HG02884 (cell line): ENCODE results near the gene CACNB4.
"Not testable (repeated sequence)": the region's sequence is repeated elsewhere in the genome, so short reads cannot be mapped to it uniquely, and the experiment has no call there.

Experiments
- ATAC-seq: cut with Tn5 transposase; IDR thresholded peaks from one replicate; pipeline ENCODE4 v1.9.1; 2021; ENCODE audit warnings: mild to moderate bottlenecking, moderate library complexity; ENCODE audit not compliant: unreplicated experiment

CACNB4 gene

GRCh38 chr2:152024477-152024876, 74.4 kb downstream of the CACNB4 start:
- no peak for ATAC-seq

- no peak for ATAC-seq
Observed at GRCh38 chr2:152022090-152022489, 76.8 kb downstream of the CACNB4 start.

DNA sequence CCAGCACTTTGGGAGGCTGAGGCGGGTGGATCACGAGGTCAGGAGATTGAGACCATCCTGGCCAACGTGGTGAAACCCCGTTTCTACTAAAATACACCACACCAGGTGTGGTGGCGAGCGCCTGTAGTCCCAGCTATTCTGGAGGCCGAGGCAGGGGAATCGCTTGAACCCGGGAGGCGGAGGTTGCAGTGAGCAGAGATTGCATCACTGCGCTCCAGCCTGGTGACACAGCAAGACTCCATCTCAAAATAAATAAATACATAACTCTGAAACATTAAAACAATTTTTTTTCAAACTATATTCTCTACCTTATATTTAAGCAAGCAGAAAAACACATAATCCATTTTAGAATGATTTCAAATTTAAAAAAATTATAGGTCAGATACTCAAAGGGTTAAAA, 77.8 kb downstream of the CACNB4 start:
- ATAC-seq = not testable (repeated sequence)

- ATAC-seq = no peak
Observed at GRCh38 chr2:152019732-152020131, 79.1 kb downstream of the CACNB4 start.

- no peak for ATAC-seq
Observed at GRCh38 chr2:152016181-152017120, 82.4 kb downstream of the CACNB4 start.

- ATAC-seq = no peak
Observed at GRCh38 chr2:152015552-152015951, 83.3 kb downstream of the CACNB4 start.

GRCh38 chr2:152012697-152013096, 86.1 kb downstream of the CACNB4 start:
- no peak for ATAC-seq

DNA sequence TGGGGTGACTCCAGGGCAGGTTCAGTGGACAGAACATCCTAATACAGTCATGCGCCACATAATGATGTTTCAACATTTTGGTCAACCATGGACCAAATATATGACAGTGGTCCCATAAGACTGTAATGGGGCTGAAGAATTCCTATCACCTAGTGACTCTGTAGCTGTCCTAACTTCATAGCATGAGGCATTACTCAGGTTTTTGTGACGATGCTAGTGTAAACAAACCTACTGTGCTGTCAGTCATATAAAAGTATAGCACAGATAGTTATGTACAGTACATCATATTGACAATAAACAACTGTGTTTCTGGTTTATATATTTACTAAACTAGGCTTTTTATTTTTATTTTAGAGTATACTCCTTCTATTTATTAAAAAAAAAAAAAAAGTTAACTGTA, 87.1 kb downstream of the CACNB4 start:
- no peak for ATAC-seq

- ATAC-seq = no peak
Observed at GRCh38 chr2:152005607-152006006, 93.2 kb downstream of the CACNB4 start.

GRCh38 chr2:152003283-152003682, 95.6 kb downstream of the CACNB4 start:
- ATAC-seq = not testable (repeated sequence)

DNA sequence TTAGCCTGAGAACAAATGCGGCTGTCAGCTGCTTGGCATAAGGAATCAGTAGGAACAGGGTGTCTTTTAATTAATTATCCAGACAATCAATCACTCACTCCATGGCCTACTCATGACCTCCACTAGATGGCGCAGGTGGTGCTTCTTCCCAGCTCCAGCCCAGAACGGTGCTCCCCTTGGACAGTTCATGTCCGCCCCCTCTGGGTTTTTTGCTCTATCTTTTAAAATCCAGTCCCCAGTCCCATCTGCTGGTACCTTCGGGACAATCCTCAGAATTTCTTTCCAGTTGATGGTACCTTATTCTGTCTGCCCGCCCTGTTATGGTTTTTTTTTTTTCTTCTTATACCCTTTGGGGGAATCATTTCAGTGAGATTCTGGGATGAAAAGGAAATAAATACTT, 99.8 kb downstream of the CACNB4 start:
- ATAC-seq = peak; percentile 84

- ATAC-seq = no peak
Observed at GRCh38 chr2:151996243-151997003, 102.4 kb downstream of the CACNB4 start.

- no peak for ATAC-seq
Observed at GRCh38 chr2:151995161-151995557, 103.7 kb downstream of the CACNB4 start.

GRCh38 chr2:151994178-151994577, 104.7 kb downstream of the CACNB4 start:
- ATAC-seq = not testable (repeated sequence)

- ATAC-seq = no peak
Observed at GRCh38 chr2:151991010-151991409, 107.8 kb downstream of the CACNB4 start.

DNA sequence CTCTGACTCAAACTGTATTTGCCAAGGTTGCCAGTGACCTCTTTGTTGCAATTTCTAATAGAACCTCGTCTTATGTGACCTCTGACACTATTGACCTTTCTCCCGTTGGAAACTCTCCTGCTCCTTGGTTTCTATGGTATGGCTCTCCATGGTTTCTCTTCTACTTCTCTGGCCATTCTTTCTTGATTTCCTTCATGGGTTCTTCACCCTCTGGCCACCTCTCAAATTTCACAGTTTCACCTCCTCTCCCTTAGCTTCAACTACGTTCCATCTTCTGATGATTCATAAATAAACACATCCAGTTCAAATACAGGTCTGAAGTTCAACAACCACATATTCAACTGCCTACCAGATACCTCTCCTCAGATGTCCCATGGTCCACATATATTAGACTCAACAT, 109.5 kb downstream of the CACNB4 start:
- no peak for ATAC-seq

- no peak for ATAC-seq
Observed at GRCh38 chr2:151987484-151987883, 111.4 kb downstream of the CACNB4 start.

DNA sequence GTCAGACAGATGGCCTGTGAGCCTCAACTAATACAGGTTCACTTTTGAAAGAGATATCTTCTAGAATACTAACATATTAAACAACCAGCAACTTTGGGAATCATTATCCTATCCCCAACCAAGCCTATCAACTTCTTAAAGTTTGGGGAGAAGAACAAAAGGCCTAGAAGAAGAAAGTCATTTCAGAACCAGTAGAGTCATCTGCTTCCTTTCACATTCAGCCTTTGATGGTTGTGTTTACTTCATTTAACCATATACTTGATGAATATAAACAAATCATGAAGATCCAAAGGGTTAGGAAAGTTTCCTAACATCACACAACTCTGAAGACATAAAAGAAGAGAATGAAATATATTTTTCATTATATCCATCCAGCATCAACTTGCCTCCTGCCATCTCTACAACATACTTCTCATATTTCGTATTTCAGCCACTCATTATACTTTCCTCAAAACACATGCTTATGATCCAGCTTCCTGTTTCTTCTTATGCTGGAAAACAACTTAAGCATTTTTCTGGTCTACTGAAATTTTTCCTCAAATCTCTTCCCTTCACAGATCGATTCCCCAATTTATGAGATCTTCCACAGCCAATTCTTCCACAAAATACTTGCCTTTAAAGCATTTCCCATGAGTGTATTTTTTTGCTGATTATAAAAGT, 114.3 kb downstream of the CACNB4 start:
- no peak for ATAC-seq

- no peak for ATAC-seq
Observed at GRCh38 chr2:151983221-151983620, 115.6 kb downstream of the CACNB4 start.

DNA sequence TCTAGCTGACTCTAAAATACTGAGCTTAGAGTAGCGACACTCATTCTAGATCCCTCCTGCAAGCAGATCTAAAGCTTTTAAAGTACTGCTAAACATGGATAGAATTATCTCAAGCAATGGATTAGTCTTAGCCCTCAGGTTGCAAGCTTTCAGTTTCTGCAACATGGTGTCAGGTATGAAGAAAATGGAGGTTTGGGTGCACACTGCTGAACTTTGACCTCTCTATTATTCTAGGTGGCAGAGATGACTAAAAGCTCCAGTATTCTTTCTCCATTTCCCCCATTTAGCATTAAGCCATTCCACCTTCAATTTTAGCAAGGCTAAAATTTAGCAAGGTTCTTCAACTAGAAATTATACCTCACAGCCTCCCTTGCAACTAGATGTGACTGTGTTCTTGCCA, 117.0 kb downstream of the CACNB4 start:
- no peak for ATAC-seq

DNA sequence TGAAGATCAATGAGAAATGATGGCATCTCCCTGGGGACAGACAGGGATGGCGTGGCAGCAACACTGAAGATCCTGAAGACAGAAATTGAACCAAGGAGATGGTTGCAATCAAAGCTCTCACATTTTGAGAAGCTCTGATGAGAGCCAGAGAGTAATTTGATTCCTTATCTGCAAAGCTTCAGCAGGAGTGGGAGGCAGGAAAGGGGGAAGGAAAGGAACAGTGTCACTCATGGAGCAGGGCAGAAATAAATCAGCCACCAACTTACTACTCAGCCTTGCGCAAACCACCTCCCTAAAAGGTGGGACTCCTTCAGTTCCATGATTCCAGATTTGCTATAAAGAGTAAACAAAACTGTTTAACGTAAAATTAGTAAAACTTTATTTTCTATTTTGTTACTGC, 119.2 kb downstream of the CACNB4 start:
- no peak for ATAC-seq
